ENCODE results near the gene RSRP1. TPM values are rescaled to one million over a fixed set of nuclear protein-coding genes. Genes with fewer than 3 reads are reported as not detected.

RSRP1 gene
- total and polyA plus RNA-seq, 2 of the 13 experiments (the other 11 are each of a cell fraction or from before 2014, with no cell fraction given) = 43.9 to 52.8 TPM

DNA sequence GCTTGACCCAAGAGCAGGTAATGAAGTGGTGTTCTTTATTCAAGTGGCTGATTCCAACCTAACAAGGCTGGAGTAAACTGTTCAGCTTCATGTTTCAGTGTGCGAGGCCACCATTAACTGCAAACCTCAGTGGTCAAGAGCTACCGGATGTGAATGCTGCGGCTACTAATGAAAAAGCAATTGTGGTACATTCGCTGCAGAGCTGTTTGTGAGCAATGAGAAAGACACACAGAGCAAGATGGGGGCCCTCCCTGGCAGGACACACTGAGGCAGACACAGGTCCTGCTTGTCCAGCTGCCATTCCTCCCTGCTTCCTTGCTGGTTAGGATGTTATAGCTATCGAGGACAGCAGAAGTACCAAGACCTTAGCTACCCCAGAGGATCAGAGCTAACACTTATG lies 41.1 kb downstream of the RSRP1 start:
- CTCF ChIA-PET (ENCODE audit: low intra/inter-chr PET ratio, low total read pairs) = interaction anchor here (2.9 kb wide), 1 partner anchor 88 kb away, joined by 55 read pairs; no protein-coding TSS in a partner anchor
- 80% methylated on average over 5 of the region's 5 CpGs for WGBS (ENCODE audit: low lambda C conversion rate)

More for the DNA sequence above, 41.1 kb downstream of the RSRP1 start:
- DNase-seq (ENCODE audit: low spot score) (no peak), ATAC-seq (no peak), FAIRE-seq (no peak)
- TF ChIP-seq UBTF (CRISPR knock-in tag; IDR thresholded peaks at IDR 0.05) (no peak), LCORL (IDR thresholded peaks at IDR 0.05) (no peak), LCORL (CRISPR knock-in tag; IDR thresholded peaks at IDR 0.05) (no peak), KMT2B (CRISPR knock-in tag; IDR thresholded peaks at IDR 0.05) (no peak), RFX5 (IDR thresholded peaks at IDR 0.05; ENCODE audit: low read depth, low read length) (no peak), STAG1 (CRISPR knock-in tag; IDR thresholded peaks at IDR 0.05) (no peak), XRCC5 (optimal IDR thresholded peaks at IDR 0.05; ENCODE audit: low read length) (no peak), ZFP41 (CRISPR knock-in tag; IDR thresholded peaks at IDR 0.05; ENCODE audit: borderline replicate concordance) (no peak), PRDM10 (CRISPR knock-in tag; IDR thresholded peaks at IDR 0.05; ENCODE audit: low read depth) (no peak), ARNT2 (CRISPR knock-in tag; IDR thresholded peaks at IDR 0.05; ENCODE audit: low read depth) (no peak), KAT2B (IDR thresholded peaks at IDR 0.05; ENCODE audit: borderline replicate concordance, low read depth, low read length) (no peak), CAMTA2 (CRISPR knock-in tag; IDR thresholded peaks at IDR 0.05; ENCODE audit: borderline replicate concordance) (no peak)
- TF ChIP-seq, protein P1, sequence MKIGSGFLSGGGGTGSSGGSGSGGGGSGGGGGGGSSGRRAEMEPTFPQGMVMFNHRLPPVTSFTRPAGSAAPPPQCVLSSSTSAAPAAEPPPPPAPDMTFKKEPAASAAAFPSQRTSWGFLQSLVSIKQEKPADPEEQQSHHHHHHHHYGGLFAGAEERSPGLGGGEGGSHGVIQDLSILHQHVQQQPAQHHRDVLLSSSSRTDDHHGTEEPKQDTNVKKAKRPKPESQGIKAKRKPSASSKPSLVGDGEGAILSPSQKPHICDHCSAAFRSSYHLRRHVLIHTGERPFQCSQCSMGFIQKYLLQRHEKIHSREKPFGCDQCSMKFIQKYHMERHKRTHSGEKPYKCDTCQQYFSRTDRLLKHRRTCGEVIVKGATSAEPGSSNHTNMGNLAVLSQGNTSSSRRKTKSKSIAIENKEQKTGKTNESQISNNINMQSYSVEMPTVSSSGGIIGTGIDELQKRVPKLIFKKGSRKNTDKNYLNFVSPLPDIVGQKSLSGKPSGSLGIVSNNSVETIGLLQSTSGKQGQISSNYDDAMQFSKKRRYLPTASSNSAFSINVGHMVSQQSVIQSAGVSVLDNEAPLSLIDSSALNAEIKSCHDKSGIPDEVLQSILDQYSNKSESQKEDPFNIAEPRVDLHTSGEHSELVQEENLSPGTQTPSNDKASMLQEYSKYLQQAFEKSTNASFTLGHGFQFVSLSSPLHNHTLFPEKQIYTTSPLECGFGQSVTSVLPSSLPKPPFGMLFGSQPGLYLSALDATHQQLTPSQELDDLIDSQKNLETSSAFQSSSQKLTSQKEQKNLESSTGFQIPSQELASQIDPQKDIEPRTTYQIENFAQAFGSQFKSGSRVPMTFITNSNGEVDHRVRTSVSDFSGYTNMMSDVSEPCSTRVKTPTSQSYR (CRISPR knock-in tag; IDR thresholded peaks at IDR 0.05; ENCODE audit: borderline replicate concordance) = no peak
- TF ChIP-seq, protein P2, sequence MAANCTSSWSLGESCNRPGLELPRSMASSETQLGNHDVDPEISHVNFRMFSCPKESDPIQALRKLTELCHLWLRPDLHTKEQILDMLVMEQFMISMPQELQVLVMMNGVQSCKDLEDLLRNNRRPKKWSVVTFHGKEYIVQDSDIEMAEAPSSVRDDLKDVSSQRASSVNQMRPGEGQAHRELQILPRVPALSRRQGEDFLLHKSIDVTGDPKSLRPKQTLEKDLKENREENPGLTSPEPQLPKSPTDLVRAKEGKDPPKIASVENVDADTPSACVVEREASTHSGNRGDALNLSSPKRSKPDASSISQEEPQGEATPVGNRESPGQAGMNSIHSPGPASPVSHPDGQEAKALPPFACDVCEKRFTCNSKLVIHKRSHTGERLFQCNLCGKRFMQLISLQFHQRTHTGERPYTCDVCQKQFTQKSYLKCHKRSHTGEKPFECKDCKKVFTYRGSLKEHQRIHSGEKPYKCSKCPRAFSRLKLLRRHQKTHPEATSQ (CRISPR knock-in tag; IDR thresholded peaks at IDR 0.05; ENCODE audit: borderline replicate concordance) = no peak
- no peaks in the 10 kb centered on the region for H3K36me3 ChIP-seq (replicated peaks in 1 of 2; ENCODE audit: control insufficient read depth in 1 of 2, insufficient read depth in 2 of 2, low read length in 2 of 2)
- peaks cover 41% of the 10 kb centered on the region for H3K4me1 ChIP-seq (ENCODE audit: insufficient read depth, low read length)
- H3K27ac ChIP-seq (ENCODE audit: extremely low read length, insufficient read depth, low read length) = no peak overlapping the region
- H3K9me3 ChIP-seq (ENCODE audit: low read length) = no peaks in the 10 kb centered on the region
- in situ Hi-C loops (cut with HindIII; ENCODE audit: extremely low pct_ligation_motif_present, low pct_unique_long_range_greater_than_20kb) = loop anchor here (5.0 kb wide), 1 partner anchor 89 kb away; no protein-coding TSS in a partner anchor
- H2AFZ ChIP-seq (ENCODE audit: low read length) = no peak overlapping the region
- BruUV-seq (replicated peaks) = no TSS peak
- POLR2A ChIA-PET = interaction anchor here (2.3 to 2.9 kb wide), 2 partner anchors 26 to 38 kb away, joined by 10 to 13 read pairs; partner anchors contain the start of gene SYF2
- no peak overlapping the region for H3K4me2 ChIP-seq (ENCODE audit: low read depth, low read length)
- H3K9ac ChIP-seq (ENCODE audit: insufficient read depth, low read depth, low read length) = no peak overlapping the region
- intact Hi-C loops (cut with micrococcal nuclease; ENCODE audit: unreplicated experiment) = loop anchor here (5.0 kb wide), 1 partner anchor 169 kb away; no protein-coding TSS in a partner anchor
- H3K4me3 ChIP-seq (replicated peaks in 1 of 3; ENCODE audit: insufficient read depth in 1 of 3, low read depth in 2 of 3, low read length in 3 of 3) = no peak overlapping the region
- H4K20me1 ChIP-seq (ENCODE audit: insufficient read depth, low read length) = no peaks in the 10 kb centered on the region
- H3K79me2 ChIP-seq (ENCODE audit: insufficient read depth, low read length) = no peaks in the 10 kb centered on the region
- H3K27me3 ChIP-seq (ENCODE audit: control insufficient read depth in 1 of 2, insufficient read depth in 2 of 2, low read length in 2 of 2) = no peaks in the 10 kb centered on the region; a peak in 1 of 5 replicates
